SK-N-SH treated with all-trans-retinoic acid at 6 μM for 48 hours (cell line): ENCODE data around the gene FAM117A.

Source experiments
- TSHZ2 ChIP-seq: fragments of 250-450 bp; sonication (Bioruptor Pico); IDR thresholded peaks from 2 replicates; pipeline ENCODE4 v1.5.0; 2020; ENCODE audit warnings: mild to moderate bottlenecking, moderate library complexity
- ZNF70 ChIP-seq: fragments of 450-650 bp; formaldehyde crosslinking; IDR thresholded peaks from 2 replicates; pipeline ENCODE4 v1.5.0; 2020; ENCODE audit warnings: mild to moderate bottlenecking, moderate library complexity

Gene FAM117A

GRCh38 chr17:49664706-49665211, 99.2 kb downstream of the FAM117A start (continued):
- TF ChIP-seq TSHZ2 (CRISPR knock-in tag) (no peak), ZNF70 (no peak)
